WI38 (cell line): Measurements from ENCODE around the gene FGD4.
"Not testable (repeated sequence)": the region's sequence is repeated elsewhere in the genome, so short reads cannot be mapped to it uniquely, and the experiment has no call there.

Experiments used
- H3K4me3 ChIP-seq: 2 replicates; pipeline ENCODE4 v1.5.1; 2011; ENCODE audit warnings: low read depth, mild to moderate bottlenecking, control low read depth, low read length
- CTCF ChIP-seq: IDR thresholded peaks from 2 replicates; pipeline ENCODE4 v1.5.1; 2012; ENCODE audit warnings: low read depth, mild to moderate bottlenecking, control low read depth, low read length

The FGD4 gene

GRCh38 chr12:32561931-32562341, 162.6 kb downstream of the FGD4 start:
- H3K4me3 ChIP-seq, result no peak overlapping the region
- TF ChIP-seq CTCF, result no peak

GRCh38 chr12:32562413-32562812, 163.1 kb downstream of the FGD4 start:
- not testable (repeated sequence) for H3K4me3 ChIP-seq

GRCh38 chr12:32566663-32567295, 167.4 kb downstream of the FGD4 start:
- H3K4me3 ChIP-seq, result no peak overlapping the region
- TF ChIP-seq CTCF, result no peak

- TF ChIP-seq CTCF, result no peak
- H3K4me3 ChIP-seq, result no peak overlapping the region
Measured at GRCh38 chr12:32567296-32567674, 167.9 kb downstream of the FGD4 start.

GRCh38 chr12:32568228-32568627, 168.9 kb downstream of the FGD4 start:
- no peak overlapping the region for H3K4me3 ChIP-seq
- TF ChIP-seq CTCF, result no peak

GRCh38 chr12:32569259-32569658, 169.9 kb downstream of the FGD4 start:
- TF ChIP-seq CTCF, result no peak
- no peak overlapping the region for H3K4me3 ChIP-seq

GRCh38 chr12:32574585-32574984, 175.2 kb downstream of the FGD4 start:
- no peak overlapping the region for H3K4me3 ChIP-seq
- no peak for TF ChIP-seq CTCF

- H3K4me3 ChIP-seq, result no peak overlapping the region
- no peak for TF ChIP-seq CTCF
Measured at GRCh38 chr12:32577328-32577727, 178.0 kb downstream of the FGD4 start.
